IMR-90 (cell line): ENCODE results near the gene CDK5R2.

Experiments
- POLR2A ChIP-seq: IDR thresholded peaks from 2 replicates; pipeline ENCODE4 v1.6.1; 2012; ENCODE audit warnings: mild to moderate bottlenecking, low read depth, low read length
- RAD21 ChIP-seq: IDR thresholded peaks from 2 replicates; pipeline ENCODE4 v1.6.1; 2012; ENCODE audit warnings: low read length, improper control_type of control experiment
- TF ChIP-seq, protein P1 (sequence below): conservative IDR thresholded peaks from 2 replicates; pipeline ENCODE4 v1.5.1; 2012; ENCODE audit warnings: mild to moderate bottlenecking, low read depth, low read length, improper control_type of control experiment
- TF ChIP-seq, protein P2 (sequence below): fragments of 150-350 bp; IDR thresholded peaks from 2 replicates; pipeline ENCODE4 v1.6.1; 2016; ENCODE audit warnings: low read depth, mild to moderate bottlenecking, low read length, moderate library complexity, borderline replicate concordance

GRCh38 chr2:219001577-219002394 lies 42.3 kb downstream of the CDK5R2 start:
- TF ChIP-seq, protein P1, sequence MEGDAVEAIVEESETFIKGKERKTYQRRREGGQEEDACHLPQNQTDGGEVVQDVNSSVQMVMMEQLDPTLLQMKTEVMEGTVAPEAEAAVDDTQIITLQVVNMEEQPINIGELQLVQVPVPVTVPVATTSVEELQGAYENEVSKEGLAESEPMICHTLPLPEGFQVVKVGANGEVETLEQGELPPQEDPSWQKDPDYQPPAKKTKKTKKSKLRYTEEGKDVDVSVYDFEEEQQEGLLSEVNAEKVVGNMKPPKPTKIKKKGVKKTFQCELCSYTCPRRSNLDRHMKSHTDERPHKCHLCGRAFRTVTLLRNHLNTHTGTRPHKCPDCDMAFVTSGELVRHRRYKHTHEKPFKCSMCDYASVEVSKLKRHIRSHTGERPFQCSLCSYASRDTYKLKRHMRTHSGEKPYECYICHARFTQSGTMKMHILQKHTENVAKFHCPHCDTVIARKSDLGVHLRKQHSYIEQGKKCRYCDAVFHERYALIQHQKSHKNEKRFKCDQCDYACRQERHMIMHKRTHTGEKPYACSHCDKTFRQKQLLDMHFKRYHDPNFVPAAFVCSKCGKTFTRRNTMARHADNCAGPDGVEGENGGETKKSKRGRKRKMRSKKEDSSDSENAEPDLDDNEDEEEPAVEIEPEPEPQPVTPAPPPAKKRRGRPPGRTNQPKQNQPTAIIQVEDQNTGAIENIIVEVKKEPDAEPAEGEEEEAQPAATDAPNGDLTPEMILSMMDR = no peak
- TF ChIP-seq POLR2A = no peak
- TF ChIP-seq RAD21 = no peak
- TF ChIP-seq, protein P2, sequence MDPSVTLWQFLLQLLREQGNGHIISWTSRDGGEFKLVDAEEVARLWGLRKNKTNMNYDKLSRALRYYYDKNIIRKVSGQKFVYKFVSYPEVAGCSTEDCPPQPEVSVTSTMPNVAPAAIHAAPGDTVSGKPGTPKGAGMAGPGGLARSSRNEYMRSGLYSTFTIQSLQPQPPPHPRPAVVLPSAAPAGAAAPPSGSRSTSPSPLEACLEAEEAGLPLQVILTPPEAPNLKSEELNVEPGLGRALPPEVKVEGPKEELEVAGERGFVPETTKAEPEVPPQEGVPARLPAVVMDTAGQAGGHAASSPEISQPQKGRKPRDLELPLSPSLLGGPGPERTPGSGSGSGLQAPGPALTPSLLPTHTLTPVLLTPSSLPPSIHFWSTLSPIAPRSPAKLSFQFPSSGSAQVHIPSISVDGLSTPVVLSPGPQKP = no peak
